Kidney epithelial cell (primary cell): ENCODE results near the gene VAV2. TPM values are rescaled to one million over a fixed set of nuclear protein-coding genes. Genes with fewer than 3 reads are reported as not detected.

ENCODE experiments used
- DNase-seq: peaks from one replicate; pipeline ENCODE4 v3.0.0-alpha.2; 2010; ENCODE audit warnings: low read depth
- H3K27me3 ChIP-seq: 2 replicates; pipeline ENCODE4 v1.6.0; 2011; ENCODE audit warnings: low read length; ENCODE audit not compliant: control insufficient read depth, insufficient read depth
- H3K36me3 ChIP-seq: 2 replicates; pipeline ENCODE4 v1.5.1; 2011; ENCODE audit warnings: low read length; ENCODE audit not compliant: control insufficient read depth, insufficient read depth
- H3K4me3 ChIP-seq: 2 replicates; pipeline ENCODE4 v1.5.1; 2011; ENCODE audit warnings: low read depth, mild to moderate bottlenecking, control low read depth, low read length
- total RNA-seq: library from RNA; depleted of rRNA; stranded (reverse); fragments of >200 nt; gene quantifications from 2 replicates; pipeline ENCODE4 v1.2.3, GENCODE V29; 2015
- TF ChIP-seq, protein P1 (sequence below): IDR thresholded peaks from 2 replicates; pipeline ENCODE4 v1.5.1; 2011; ENCODE audit warnings: mild to moderate bottlenecking, moderate library complexity, low read length, control low read depth, inconsistent platforms; ENCODE audit not compliant: insufficient read depth, poor library complexity, severe bottlenecking

Gene VAV2
- total RNA-seq, 1 donor from 2014 or later, result 37.8 TPM

DNA sequence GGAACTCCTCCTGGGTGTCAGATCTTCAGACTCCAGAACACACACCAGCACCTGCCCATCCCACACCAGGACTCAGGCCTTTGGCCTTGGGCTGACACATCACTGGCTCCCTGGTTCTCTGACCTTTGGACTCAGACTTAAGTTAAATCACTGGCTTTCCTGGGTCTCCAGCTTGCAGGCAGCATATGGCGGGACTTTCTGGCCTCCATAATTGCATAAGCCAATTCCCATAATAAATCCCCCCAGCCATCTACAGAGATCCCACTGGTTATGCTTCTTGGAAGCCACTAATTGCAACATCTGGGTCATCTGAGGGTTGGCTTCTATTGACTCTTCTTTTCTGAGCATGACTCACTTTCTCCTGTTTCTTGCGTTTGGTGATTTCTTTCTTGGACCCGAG, 173.7 kb downstream of the VAV2 start:
- TF ChIP-seq, protein P1, sequence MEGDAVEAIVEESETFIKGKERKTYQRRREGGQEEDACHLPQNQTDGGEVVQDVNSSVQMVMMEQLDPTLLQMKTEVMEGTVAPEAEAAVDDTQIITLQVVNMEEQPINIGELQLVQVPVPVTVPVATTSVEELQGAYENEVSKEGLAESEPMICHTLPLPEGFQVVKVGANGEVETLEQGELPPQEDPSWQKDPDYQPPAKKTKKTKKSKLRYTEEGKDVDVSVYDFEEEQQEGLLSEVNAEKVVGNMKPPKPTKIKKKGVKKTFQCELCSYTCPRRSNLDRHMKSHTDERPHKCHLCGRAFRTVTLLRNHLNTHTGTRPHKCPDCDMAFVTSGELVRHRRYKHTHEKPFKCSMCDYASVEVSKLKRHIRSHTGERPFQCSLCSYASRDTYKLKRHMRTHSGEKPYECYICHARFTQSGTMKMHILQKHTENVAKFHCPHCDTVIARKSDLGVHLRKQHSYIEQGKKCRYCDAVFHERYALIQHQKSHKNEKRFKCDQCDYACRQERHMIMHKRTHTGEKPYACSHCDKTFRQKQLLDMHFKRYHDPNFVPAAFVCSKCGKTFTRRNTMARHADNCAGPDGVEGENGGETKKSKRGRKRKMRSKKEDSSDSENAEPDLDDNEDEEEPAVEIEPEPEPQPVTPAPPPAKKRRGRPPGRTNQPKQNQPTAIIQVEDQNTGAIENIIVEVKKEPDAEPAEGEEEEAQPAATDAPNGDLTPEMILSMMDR, result no peak

GRCh38 chr9:133815781-133816180, 176.3 kb downstream of the VAV2 start:
- Histone ChIP-seq H3K36me3 (no peaks in the 10 kb centered on the region), H3K27me3 (no peaks in the 10 kb centered on the region), H3K4me3 (no peak overlapping the region)
- TF ChIP-seq, protein P1, result no peak
- DNase-seq, result no peak

More for the DNA sequence above, 173.7 kb downstream of the VAV2 start:
- no peaks in the 10 kb centered on the region for H3K36me3 ChIP-seq
- DNase-seq, result no peak
- H3K4me3 ChIP-seq, result no peak overlapping the region
- no peaks in the 10 kb centered on the region for H3K27me3 ChIP-seq

GRCh38 chr9:133814586-133815208, 177.4 kb downstream of the VAV2 start:
- no peak overlapping the region for H3K4me3 ChIP-seq
- no peak for DNase-seq
- H3K27me3 ChIP-seq, result no peaks in the 10 kb centered on the region
- H3K36me3 ChIP-seq, result no peaks in the 10 kb centered on the region
- TF ChIP-seq, protein P1, result no peak

DNA sequence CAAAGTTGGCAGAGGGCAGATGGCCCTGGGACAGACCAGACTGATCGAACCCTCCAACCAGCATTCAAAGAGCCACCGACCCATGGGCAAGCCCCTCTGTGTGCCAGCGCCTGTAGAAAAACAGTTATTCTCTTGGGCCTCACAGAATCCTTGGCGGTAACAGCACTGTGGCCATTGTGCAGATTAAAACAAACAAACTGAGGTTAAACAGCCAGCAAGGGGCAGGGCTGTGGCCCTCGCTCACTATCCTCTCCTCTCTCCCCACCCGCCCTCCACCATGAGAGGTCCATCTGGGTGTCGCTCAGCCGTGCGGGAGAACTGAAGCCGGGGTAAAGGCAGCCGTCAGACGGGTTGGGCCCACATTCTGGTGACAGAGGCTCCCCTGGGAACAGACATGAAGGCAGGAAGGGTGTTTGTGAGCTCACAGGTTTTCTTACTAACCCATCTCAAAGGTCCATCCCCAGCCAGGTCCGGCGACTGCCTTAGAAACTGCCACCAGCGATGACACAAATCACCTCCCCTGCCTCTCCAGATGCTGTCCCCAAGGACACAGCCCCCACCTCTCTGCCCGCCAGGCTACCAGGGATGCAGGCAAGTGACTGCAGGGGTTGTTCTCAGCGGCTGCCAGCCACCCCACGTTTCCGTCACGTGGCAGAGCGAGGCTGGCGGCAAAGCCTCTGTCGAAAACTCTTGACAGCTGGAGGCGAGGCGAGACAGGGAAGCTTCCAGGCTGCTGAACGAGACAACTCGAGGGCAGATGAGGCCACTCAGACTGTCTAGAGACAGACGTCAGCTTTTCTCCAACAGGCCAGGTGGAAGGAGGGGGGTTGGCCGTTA, 178.2 kb downstream of the VAV2 start:
- H3K36me3 ChIP-seq, result no peaks in the 10 kb centered on the region
- no peak for DNase-seq
- H3K27me3 ChIP-seq, result no peaks in the 10 kb centered on the region
- H3K4me3 ChIP-seq, result no peak overlapping the region
- TF ChIP-seq, protein P1, result no peak

GRCh38 chr9:133812941-133813748, 179.0 kb downstream of the VAV2 start:
- peaks cover 2% of the 10 kb centered on the region for H3K36me3 ChIP-seq
- DNase-seq, result no peak
- TF ChIP-seq, protein P1, result no peak
- no peak overlapping the region for H3K4me3 ChIP-seq
- no peaks in the 10 kb centered on the region for H3K27me3 ChIP-seq
